K562 treated with DMSO at 1 percent for 48 hours (cell line): Measurements from ENCODE around the gene B4GALT4. TPM values are rescaled to one million over a fixed set of nuclear protein-coding genes. Genes with fewer than 3 reads are reported as not detected.

Experiments used
- total RNA-seq: library from RNA; unstranded; fragments of 300-600 nt; gene quantifications from 2 replicates; pipeline ENCODE4 v1.2.3, GENCODE V29; 2022; ENCODE audit warnings: low replicate concordance; ENCODE audit errors: extremely low read depth

B4GALT4 gene, protein sequence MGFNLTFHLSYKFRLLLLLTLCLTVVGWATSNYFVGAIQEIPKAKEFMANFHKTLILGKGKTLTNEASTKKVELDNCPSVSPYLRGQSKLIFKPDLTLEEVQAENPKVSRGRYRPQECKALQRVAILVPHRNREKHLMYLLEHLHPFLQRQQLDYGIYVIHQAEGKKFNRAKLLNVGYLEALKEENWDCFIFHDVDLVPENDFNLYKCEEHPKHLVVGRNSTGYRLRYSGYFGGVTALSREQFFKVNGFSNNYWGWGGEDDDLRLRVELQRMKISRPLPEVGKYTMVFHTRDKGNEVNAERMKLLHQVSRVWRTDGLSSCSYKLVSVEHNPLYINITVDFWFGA
- not detected in 2 replicates for total RNA-seq

DNA sequence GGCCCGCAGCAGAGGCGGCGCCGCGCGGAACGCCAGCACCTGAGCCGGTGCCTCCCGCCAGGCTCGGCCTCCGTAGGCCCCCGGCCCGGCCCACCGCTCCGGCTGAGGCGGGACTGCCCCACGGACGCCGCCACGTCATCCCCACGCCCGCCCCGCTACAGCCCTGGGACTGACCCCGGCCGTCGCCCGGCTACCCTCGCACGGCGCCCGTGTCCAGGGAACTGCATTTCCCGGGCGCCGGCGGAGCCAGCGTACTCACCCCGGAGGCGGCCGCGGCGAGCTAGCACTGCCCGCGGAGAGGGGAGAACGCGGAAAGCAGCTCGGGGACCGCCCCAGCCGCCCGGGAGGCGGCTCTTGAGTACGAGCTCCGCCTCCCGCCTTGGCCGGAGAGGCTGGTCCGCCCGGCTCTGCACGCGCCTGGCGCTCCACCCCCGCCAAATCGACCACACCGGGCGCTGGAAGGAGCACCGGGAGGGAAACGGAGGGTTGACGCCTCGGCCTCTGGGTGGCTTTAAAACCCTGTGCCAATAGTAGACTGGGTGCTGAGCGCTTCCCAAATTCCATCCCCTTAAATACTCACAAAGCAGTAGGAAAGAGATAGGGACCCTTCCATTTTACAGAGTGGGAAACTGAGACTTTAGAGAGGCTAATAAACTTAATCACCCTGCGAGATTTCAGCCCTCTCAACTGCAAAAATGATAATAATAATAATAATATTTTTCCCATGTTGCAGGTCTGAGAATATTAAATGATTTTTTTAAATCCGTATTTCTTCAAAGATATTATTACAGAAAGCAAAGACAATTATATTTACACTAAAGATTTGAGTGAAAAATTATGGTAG, at the start of gene B4GALT4:
B4GALT4 (minus strand) TSS at position 288 of the 844 bp plus-strand sequence. CDS start 10,779 bp downstream, outside the sequence.

DNA sequence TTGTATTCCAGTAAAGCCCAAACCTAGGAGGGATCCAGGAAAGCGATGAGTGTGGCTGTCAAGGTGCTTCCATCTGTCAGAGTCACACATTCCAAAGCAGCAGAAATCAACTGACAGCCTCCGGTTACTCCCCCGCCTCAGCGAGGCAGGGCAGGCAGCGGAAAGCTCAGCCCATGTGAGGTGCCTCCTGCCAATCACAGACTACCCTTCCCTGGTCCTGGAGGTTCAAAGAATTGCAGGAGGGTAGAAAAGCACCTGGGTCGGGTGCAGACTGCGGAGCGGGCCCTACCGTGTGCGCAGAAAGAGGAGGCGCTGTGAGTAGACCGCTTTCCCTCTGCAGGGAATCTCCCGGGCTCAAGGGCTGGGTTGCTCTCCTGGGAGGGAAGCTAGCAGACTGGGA, 67.4 kb downstream of the B4GALT4 start, which contains the start of gene UPK1B:
UPK1B (plus strand) TSS at position 274 of the 400 bp plus-strand sequence. CDS start 13,144 bp downstream, outside the sequence.

Other genes starting within 250 kb of the B4GALT4 start
- not detected in 2 replicates for gene IGSF11, start 206.0 kb downstream of the B4GALT4 start, total RNA-seq
- not detected in 2 replicates for gene TEX55, start 94.7 kb downstream of the B4GALT4 start, total RNA-seq
- not detected in 2 replicates for gene UPK1B, start 67.3 kb downstream of the B4GALT4 start, total RNA-seq
- not detected in 2 replicates for gene ARHGAP31, start 53.5 kb upstream of the B4GALT4 start, total RNA-seq
- not detected in 2 replicates for gene TMEM39A, start 222.7 kb upstream of the B4GALT4 start, total RNA-seq
- not detected in 2 replicates for gene POGLUT1, start 228.1 kb upstream of the B4GALT4 start, total RNA-seq